Measurements from ENCODE around the gene MYO18B.

GRCh38 chr22:25749420-25750169 lies 7.6 kb downstream of the MYO18B start:
- TF ChIP-seq CTCF (IDR thresholded peaks at IDR 0.05) (no peak), POLR2A (IDR thresholded peaks at IDR 0.05) (no peak)

Measured in right lobe of liver (tissue), 4 donors.